GM21786 (cell line): Measurements from ENCODE around the gene NFAM1.

Source experiments
- ATAC-seq: cut with Tn5 transposase; IDR thresholded peaks from one replicate; pipeline ENCODE4 v1.9.1; 2021; ENCODE audit not compliant: unreplicated experiment

Gene NFAM1

DNA sequence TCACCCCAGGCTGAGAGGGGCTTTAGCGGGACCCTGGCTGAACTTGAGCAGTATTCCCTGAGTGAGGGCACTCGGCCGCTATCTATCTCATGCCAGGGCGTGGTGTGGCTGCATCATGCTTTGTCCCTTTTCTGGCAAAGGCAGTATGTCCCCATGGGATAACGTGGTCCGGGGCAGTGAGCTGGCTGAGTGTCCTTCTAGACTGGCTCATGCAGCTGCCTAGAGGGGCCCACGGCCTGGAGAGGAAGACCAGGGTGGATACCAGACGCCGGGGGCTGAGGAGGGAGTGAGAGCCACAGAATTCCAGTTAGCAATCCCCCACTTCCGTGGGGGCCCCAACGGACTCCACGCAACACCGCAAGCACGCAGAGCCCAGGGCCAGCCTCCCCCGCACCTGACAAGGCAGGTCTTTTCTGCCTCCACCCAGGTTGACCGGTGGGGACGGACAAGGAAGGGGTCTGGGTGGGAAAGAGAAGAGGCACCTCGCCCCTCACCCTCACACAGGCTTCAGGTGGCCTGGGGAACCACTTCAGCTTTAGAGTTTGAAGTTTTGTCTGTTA, 15.5 kb downstream of the NFAM1 start:
- ATAC-seq: no peak

DNA sequence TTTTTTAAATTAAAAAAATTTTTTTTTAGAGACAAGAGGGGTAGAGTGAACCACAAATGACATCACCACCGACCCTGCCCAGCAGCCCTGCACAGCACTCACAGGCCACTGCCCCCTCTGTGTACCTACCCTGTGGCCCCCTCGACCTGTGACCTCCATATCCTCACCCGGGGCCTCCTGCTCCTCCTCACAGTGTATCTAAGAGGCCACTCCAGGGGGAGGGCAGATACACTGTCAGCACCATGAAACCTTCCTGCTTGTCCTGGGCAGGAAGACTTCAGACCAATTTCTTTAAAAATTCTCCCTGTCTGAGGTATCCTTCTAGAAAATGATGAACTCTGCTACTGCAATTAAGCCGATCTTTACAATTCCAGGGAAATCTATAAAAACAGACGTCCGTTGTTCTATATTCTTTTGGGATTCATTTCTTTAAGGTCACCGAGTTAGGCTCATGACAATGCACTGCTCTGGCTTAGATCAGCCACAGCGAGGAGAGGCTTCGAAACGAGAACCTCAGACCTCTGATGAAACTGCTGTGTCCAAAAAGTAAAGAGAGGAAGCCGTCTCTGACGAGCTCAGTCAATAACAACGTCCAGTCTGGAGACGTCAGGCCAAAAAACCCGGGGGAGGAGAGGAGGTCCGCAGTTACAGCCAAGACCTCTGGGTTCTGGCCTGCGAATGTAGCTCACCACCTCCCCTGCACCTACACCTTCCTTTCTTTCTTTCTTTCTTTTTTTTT, 17.5 kb downstream of the NFAM1 start:
- ATAC-seq: no peak

DNA sequence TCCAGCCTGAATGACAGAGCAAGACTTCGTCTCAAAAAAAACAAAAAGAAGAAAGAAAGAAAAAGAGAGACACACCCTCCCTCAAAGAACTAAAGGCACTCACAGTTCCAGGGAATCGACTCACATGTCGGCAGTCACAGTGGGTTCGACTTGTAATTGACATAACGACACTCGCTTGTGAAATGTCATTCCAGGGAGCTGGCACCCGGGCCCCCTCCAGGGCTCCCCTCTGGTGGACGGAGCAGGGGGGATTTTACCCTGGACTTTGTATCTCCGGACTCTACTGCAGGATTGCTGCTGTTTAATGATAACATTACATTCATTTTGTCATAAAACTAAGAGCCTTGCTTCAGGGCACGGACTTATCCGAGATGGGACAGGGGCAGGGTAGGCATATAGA, 18.2 kb downstream of the NFAM1 start:
- no peak for ATAC-seq

DNA sequence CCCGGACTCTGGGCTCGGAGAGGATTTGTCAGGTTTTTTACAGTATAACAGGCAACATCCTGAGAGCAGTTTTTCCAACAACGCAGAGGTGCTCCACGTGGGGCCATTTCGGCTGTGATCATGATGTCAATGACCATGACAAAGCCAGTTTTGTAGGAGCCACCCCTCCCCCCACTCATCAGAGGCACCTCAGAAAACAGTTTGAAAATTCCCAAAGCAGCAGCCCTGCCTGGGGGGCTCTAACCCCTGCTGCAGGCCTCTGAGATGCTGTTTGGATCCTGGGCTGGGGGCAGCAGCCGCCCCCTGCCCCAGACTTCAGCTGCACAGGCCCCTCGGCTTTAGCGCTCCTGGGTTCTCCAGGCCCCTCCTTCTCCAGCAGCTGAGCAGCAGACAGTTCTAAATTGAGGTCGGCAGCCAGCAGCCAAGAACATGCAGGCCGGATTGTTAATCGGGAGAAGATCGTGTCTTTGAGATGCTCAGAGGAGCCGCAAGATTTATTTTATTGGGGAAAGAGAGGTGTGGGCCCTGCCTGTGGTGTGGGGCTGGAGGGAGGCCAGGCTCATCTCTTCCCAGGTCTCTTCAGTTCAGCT, 19.4 kb downstream of the NFAM1 start:
- no peak for ATAC-seq

DNA sequence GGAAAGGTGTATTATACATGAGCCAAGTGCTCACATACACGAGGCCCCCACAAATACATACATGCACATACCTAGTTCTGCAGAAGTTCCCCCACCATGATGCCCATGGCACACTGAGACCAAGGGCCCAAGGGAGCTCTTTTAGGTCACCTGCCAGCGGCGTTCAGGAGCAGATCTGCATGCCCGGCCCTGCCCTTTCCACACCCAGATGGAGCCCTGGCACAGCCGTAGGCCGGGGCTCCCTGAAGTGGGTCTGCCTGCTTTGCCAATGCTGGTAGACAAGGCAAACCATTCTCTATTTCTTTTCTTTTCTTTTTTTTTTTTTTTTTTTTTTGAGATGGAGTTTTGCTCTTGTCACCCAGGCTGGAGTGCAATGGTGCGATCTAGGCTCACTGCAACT, 21.5 kb downstream of the NFAM1 start:
- no peak for ATAC-seq

DNA sequence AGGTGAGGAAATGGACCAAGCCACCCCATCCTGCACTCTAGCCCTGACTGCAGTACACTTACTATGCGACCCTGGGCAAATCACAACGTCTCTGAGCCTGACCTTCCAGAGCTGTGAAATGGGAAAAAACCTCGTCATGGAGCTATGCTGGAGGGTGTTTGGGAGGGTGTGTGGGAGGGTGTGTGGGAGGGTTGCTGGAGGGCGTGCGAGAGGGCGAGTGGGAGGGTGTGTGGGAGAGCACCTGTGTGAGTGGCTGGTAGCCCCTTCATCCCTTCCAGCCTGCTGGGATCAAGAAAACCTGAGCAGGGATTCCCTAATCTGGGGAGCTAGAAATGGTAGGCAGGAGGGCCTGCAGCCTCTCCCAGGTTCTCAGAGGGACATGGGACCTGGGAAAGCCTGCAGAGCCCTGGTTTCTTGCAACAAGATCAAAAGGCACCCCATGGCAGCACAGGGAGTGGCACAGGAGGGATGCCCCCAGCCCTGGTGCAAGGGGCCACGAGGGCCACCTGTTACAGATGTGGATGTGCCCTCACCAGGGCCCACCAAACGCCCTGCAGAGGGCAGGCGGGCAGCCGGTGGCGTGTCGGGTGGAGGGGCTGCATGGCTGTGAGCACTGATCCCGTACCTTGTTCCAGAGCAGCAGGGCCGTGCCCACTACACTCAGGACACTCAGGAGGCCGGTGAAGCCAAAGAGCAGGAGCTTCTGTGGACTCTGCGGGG, 23.2 kb downstream of the NFAM1 start:
- ATAC-seq: no peak

DNA sequence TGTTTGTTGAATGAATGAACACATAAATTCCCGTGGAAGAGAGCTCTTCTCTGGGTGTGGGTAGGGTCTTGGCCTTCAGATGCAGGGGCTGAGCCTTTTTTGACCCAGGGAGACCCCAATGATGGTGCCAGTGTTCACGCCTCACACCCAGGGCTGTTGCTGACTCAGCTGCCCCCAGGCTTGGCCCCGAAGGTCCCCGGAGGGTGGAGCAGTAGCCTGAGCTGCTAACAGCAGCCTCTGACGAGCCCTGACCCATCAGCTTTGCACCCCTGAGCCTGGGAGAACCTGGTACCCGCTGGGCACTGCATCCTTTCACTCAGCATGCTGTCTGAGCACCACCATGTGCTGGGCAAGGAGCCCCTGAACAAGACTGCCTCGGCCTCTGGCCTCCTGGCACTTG, 23.9 kb downstream of the NFAM1 start:
- no peak for ATAC-seq

DNA sequence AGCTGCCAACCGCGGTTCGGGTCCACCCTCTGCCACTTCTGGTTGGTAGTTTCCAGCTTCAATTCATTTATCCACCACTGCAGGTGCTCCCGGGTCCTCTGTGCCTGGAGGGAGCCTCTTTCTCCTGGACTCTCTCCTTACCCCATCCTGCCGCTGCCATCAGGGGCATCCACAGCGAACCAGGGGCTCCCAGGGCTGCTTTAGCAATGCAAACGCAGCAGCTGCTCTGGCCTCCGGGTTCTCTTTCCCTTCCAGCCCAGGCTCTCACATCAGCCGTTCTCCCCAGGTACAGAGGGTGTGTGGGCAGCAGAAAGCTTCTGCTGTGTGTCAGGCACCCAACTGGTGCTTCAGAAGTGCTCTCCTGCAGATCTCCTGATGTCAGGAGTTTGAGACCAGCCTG, 27.9 kb downstream of the NFAM1 start:
- ATAC-seq: no peak

DNA sequence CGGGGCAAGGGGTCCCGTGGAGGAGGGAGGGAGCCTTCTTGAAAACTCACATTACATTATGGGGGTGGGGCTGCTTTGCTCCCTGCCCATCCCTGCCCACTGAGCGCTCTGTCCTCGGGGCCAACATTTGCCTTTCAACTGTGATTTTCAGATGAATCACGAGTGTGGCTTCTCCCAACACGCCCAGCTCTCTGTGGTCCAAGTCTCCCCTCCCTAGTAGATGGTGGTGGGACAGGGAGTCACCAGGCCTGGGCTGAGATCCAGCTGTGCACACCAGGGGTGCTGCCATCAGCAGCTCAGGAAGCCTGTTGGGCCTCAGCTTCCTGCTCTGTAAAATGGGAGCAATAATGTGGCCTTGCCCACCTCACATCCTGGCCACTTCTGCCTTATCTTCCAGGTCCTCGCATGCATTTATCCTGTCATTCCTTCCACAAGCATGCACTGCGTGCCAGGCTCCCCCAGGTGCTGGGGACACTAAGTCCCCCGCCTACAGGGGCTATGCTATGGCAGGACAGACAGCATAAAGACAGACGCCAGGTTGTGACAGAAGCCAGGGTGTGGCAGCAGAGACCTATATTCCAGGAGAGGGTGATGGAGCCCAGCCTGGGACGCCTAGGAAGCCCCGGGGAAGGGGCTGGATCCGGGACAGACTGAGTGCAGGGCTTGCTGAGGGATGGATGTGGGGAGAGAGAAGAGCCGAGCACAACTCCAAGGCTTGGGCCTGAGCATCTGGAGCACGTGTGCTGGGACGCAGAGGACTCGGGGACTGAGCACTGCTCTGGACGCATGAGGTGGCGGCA, 30.5 kb downstream of the NFAM1 start:
- ATAC-seq: no peak

DNA sequence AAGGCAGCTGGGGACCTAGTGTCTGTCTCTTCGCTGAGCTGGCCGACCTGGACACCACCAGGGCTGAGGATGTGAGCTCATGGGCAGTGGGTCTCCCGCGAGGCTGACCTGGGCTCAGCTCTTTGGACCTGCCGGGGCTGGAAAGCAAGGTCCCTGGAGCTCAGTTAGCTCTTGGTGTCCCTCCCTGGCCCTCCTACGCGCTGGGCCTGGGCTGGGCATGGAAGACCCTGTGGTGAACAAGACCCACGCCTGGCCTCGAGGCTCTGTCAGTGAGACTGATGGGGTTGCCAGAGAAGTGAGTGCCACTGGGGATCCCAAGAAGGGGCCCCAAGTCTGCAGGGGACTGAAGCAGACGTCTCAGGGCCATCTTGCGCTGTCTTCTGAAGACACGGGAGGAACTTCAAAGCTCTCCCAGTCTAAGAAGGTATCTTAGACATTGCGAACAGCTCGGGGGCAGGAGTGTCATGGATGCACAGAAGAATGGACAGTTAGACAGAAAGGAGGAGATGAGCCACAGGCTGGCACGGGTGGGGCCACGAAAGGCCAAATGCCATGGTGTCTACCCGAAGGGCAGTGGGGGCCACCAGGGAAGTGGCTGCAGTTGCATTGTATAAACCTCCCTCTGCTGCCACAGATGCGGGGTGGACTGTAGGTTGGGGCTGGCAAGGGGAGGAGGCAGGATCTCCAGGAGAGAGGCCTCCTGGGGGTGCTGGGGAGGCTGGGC, 31.2 kb downstream of the NFAM1 start:
- ATAC-seq: no peak

DNA sequence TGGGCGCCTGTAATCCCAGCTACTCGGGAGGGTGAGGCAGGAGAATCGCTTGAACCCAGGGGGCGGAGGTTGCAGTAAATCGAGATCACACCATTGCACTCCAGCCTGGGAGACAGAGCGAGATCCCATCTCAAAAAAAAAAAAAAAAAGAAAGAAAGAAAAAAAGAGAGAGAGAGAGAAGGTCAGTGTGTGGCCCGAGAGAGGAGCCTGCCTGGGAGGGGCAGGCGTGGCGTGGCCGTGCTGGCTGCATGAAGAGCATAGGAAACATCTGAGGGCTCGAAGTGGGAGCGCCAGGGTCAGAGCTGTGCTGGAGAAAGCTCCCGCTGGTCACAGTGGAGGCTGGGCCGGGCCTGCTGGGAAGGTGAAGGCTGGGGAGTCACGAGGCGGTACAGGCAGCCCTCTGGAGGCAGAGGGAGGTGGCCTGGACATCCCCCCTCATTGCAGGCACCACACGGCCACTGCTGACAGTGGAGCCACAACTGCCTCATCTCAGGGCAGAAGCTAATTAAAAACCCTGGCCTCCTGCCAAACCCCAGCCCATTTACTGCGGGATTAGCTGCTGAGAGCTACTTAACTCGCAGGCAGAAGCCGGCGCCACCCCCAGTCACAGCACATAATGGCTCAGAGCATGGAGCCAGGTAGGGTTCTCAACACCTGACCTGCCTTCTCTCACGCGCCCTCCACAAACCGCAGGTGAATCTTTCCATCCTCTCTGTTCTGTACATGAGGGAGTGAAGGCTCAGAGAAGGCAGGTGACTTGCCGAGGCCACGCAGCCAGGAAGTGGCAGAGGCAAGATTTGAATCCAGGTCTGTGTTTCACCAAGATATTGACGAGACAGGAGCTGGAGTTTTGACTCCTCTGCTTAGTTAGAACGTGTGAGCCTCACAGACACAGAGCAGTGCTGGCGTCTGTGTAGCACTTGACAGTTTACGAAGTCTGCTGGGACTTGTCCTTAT, 32.6 kb downstream of the NFAM1 start:
- ATAC-seq: no peak

DNA sequence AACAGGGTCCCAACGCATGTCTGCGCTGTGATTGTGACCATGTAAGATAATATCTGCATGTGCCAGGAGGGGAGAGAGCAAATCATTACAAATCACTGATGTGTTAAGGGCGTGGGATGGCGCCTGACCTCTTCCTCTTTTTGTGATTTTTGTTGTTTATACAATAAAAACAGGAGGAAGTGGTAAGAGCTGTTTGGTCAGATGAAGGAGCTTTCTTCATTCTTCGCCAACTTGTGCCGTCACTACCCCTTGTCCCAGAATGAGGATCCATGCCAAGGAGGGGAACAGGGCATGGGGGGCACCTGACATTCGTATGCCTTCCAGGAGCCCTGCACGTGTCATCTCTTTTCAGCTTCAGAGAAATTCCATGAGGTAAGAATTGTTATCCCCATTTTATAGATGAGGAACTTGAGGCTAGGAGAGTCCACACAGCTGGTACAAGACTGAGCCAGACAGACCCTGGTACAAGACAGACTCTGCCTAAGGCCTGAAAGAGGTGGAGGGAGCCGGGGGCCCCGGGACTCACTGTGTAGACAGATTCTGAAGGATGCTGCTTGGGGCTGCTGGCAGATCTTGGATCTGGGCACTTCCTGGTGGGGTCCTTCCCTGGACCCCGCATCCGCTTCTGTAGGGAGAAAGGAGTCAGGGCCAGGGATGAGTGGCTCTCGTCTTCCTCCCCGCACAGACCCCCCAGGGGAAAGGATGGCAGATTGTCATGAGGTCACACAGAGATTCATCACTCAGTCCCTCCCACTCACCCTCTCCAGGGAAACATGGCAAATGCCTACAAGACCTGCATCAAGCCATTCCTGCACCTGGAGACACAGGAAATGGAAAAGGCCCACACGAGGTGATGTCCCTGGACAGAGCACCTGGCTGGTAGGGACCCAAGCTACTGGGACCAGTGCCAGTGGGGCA, 34.6 kb downstream of the NFAM1 start:
- no peak for ATAC-seq

DNA sequence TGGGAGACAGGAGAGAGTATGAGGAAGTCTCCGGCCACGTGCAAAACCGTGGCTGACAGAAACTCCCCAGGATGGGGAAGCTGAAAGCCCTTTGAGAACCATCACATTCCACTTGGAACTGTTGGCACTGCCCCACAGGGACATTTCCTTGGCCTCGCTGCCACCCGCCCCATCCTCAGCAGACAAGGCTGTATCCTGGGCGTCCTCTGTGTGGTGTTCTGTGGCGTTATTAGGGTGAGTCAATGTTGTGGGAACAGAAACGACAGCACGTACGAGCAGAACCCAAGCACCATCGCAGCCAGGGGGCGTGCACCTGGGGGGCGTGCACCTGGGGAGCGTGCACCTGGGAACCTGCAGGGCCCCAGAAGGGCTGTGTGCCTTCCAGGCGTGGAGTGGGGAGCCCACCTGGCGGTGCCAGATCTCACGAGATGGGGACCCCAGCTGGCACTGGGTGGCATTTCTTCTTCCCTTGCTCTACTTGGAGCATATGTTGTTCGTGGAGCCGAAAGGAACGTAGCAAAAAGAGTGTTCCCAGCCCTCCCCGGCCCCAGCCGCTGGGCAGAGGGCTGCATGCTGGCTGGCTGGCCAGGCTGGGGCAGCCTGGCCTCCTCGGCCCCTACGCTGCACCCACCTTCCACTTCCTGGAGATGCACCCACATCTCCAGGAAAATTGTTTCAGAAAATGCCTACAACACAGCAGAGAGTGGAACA, 35.4 kb downstream of the NFAM1 start:
- no peak for ATAC-seq

DNA sequence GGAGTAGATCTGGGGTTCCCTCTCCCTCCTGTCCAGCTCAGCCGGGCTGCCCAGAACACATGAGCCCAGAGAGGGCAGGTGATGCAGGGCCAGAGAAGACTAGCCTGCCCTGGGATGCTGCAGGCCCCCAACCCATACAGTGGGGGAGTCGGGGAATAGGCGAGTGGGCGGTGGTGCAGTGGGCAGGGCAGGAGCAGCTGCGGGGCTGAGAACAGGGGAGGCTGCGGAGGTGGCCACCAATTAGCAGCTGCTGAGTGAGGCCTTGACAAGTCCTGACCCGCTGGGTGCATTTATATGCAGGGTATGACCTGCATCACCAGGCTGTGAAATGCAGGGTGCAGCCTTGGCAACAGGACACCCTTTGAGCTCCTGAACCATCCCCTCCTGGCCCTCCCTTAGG, 43.1 kb downstream of the NFAM1 start:
- no peak for ATAC-seq

DNA sequence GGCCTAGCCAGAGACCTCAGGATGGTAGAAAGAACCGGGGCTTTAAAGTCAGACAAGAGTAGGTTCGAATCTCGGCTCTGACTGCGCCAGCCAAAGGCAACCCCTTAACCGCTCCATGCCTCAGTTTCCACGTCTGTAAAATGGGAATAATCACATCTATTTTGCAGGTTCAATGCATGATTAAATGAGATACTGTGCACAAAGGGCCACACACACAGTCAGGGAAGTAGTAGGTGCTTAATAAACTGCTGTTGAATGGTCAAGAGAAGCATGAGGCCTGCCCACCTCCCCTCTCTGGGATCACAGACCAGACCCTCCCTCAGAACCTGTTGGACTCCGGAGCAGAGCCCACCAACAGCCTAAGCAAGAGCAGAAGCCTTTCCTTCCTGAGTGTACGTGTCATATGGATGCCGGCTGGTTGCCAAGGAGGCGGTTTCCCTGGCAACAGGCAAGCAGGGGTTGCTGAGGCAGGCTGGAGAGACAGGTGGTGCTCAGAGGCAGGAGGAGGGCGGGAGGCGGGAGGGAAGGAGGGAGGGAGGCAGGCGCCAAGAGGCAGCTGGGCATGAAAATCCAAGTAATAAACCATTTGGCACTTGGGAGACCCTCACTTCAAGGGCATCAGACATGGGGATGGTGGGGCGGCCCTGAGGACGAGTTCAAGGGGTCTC, 43.9 kb downstream of the NFAM1 start:
- no peak for ATAC-seq

DNA sequence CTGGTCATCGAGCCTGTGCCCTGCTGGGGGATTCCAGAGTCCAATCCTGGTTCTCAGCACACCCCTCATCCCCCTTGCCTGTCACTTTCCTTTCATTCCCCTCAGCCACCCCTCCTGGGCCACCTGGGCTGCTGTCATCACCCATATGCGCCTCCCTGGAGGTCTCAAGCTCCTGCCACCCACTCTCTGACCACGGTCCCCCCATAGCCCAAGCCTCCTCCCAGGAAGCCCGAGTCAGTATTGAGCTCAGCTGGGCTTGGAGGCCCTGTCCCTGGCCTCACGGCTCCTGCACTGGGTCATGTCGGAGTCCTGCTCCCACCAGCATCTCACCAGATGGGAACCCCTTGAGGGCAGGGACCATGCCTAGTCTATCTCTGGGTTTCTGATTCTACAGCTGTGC, 44.6 kb downstream of the NFAM1 start:
- no peak for ATAC-seq

DNA sequence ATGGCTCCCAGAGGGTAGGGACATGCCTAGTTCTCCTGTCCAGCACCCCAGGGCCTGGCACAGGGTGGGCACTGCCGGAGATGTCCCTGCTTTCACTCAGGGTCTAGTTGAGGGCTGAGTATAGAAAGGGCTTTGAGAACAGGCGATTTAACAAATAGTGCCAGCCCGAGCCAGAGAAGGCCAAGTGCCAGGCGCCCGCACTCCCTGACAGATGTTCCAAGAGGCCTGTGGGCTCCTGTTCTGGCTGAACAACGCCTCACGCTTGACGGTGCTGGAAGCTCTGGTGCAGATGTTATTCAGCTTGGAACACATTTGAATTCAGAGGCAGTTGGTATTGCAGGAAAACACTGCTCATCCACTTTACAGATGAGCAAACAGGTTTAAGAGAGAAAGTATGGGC, 46.5 kb downstream of the NFAM1 start:
- ATAC-seq: no peak
